GM12878 (cell line): ENCODE data around the gene PMEL. TPM values are rescaled to one million over a fixed set of nuclear protein-coding genes. Genes with fewer than 3 reads are reported as not detected.

ENCODE experiments used
- ATAC-seq: fragments of 200-7000 bp; cut with Tn5 transposase; 3 replicates; pipeline ENCODE4 v1.9.1; 2020; ENCODE audit warnings: mild to moderate bottlenecking, moderate library complexity
- BruUV-seq: library from RNA; stranded (reverse); fragments of 400-500 nt; replicated peaks from 2 replicates; lab custom pipeline; 2021; lab: Mats Ljungman, UMichigan
- CTCF ChIA-PET: fragments of 300-600 bp; sonication (Branson Sonifier 250); formaldehyde crosslinking; extraction: SDS; loops from one replicate; lab custom pipeline; 2021; ENCODE audit warnings: inconsistent platforms; lab: Yijun Ruan, JAX
- POLR2A ChIA-PET: fragments of 350-600 bp; formaldehyde crosslinking; extraction: SDS; loops from one replicate; lab custom pipeline; 2021; ENCODE audit warnings: inconsistent platforms; lab: Charles Lee
- RAD21 ChIA-PET: fragments of 300-600 bp; sonication (Branson Sonifier 250); formaldehyde crosslinking; loops from one replicate; lab custom pipeline; 2023; ENCODE audit warnings: antibody characterized with exemption; ENCODE audit not compliant: unreplicated experiment; lab: Charles Lee
- SMC1A ChIA-PET: fragments of 300-600 bp; sonication (Branson Sonifier 250); formaldehyde crosslinking; loops from one replicate; lab custom pipeline; 2023; ENCODE audit not compliant: unreplicated experiment, uncharacterized antibody; lab: Charles Lee
- DNase-seq: peaks from one replicate; pipeline ENCODE4 v3.0.0-alpha.2; 2011; ENCODE audit warnings: low read depth, low spot score
- FAIRE-seq: peaks from 3 replicates; lab custom pipeline; 2011; peaks lifted over from hg19 to GRCh38; lab: Jason Lieb, UNC
- H2AFZ ChIP-seq: 2 replicates; pipeline ENCODE4 v1.6.0; 2011; ENCODE audit warnings: low read depth, low read length, control low read depth; ENCODE audit not compliant: control insufficient read depth
- H3K27ac ChIP-seq: 2 replicates; pipeline ENCODE4 v1.5.1; 2011; ENCODE audit warnings: control low read depth; ENCODE audit not compliant: control insufficient read depth, insufficient read depth
- H3K27me3 ChIP-seq, 2 experiments: replicated peaks in 1 of 2; 2 replicates each; pipeline versions ENCODE4 v1.6.0 to v1.6.1; 2011; ENCODE audit warnings: low read length in 1 of 2; ENCODE audit not compliant: control insufficient read depth in 2 of 2, insufficient read depth in 2 of 2
- H3K36me3 ChIP-seq, 2 experiments: 2 replicates each; pipeline ENCODE4 v1.5.1; 2011; ENCODE audit warnings: low read length in 1 of 2; ENCODE audit not compliant: control insufficient read depth in 2 of 2, insufficient read depth in 2 of 2
- H3K4me1 ChIP-seq: 2 replicates; pipeline ENCODE4 v1.6.1; 2011; ENCODE audit warnings: mild to moderate bottlenecking, low read length, moderate library complexity, mixed read lengths; ENCODE audit not compliant: control insufficient read depth, insufficient read depth
- H3K4me2 ChIP-seq: 2 replicates; pipeline ENCODE4 v1.6.0; 2011; ENCODE audit warnings: control low read depth; ENCODE audit not compliant: control insufficient read depth, insufficient read depth
- H3K4me3 ChIP-seq: fragments of 200-600 bp; sonication (generic); 2 replicates; pipeline ENCODE4 v1.5.1; 2016
- H3K79me2 ChIP-seq: 2 replicates; pipeline ENCODE4 v1.6.0; 2011; ENCODE audit warnings: low read length; ENCODE audit not compliant: control insufficient read depth, insufficient read depth
- H3K9ac ChIP-seq: 2 replicates; pipeline ENCODE4 v1.8.0; 2011; ENCODE audit warnings: low read length, control low read depth, mixed read lengths; ENCODE audit not compliant: control insufficient read depth, insufficient read depth
- H3K9me3 ChIP-seq: replicated peaks from 3 replicates; pipeline ENCODE4 v1.5.1; 2011; ENCODE audit warnings: mild to moderate bottlenecking, low read length; ENCODE audit not compliant: control insufficient read depth, insufficient read depth
- H4K20me1 ChIP-seq: 2 replicates; pipeline ENCODE4 v1.6.0; 2011; ENCODE audit not compliant: control insufficient read depth, insufficient read depth
- ATF7 ChIP-seq: fragments of 450-650 bp; IDR thresholded peaks from 2 replicates; pipeline ENCODE4 v1.6.1; 2016; ENCODE audit warnings: low read depth, mild to moderate bottlenecking
- BCL11A ChIP-seq: IDR thresholded peaks from 2 replicates; pipeline ENCODE4 v1.6.1; 2011; ENCODE audit warnings: low read depth, low read length
- BMI1 ChIP-seq: fragments of 450-650 bp; IDR thresholded peaks from 2 replicates; pipeline ENCODE4 v1.6.1; 2016; ENCODE audit warnings: mild to moderate bottlenecking, moderate library complexity, borderline replicate concordance
- CREM ChIP-seq: IDR thresholded peaks from 2 replicates; pipeline ENCODE4 v1.6.1; 2014; ENCODE audit warnings: antibody characterized with exemption, low read depth
- EGR1 ChIP-seq, 2 experiments: IDR thresholded peaks; 1 replicate in 1 of 2; 2 replicates in 1 of 2; pipeline ENCODE4 v1.6.1; 2011 to 2012; ENCODE audit warnings: low read depth in 2 of 2, low read length in 2 of 2, borderline replicate concordance in 1 of 2, mild to moderate bottlenecking in 1 of 2, moderate library complexity in 1 of 2
- ETV6 ChIP-seq, 2 experiments: fragments of 450-650 bp in 1 of 2; IDR thresholded peaks in 1 of 2; conservative IDR thresholded peaks in 1 of 2; 2 replicates each; pipeline ENCODE4 v1.6.1; 2014; ENCODE audit warnings: antibody characterized with exemption in 1 of 2, borderline replicate concordance in 1 of 2, low read depth in 1 of 2, mild to moderate bottlenecking in 1 of 2, moderate library complexity in 1 of 2
- MLLT1 ChIP-seq: fragments of 450-650 bp; IDR thresholded peaks from 2 replicates; pipeline ENCODE4 v1.6.1; 2016; ENCODE audit warnings: mild to moderate bottlenecking
- MTA2 ChIP-seq: fragments of 450-650 bp; IDR thresholded peaks from 2 replicates; pipeline ENCODE4 v1.6.1; 2016; ENCODE audit warnings: low read depth, mild to moderate bottlenecking, moderate library complexity
- NBN ChIP-seq: fragments of 450-650 bp; IDR thresholded peaks from 2 replicates; pipeline ENCODE4 v1.6.1; 2016
- RCOR1 ChIP-seq: conservative IDR thresholded peaks from 2 replicates; pipeline ENCODE4 v1.6.1; 2012; ENCODE audit warnings: low read depth, low read length, improper control_type of control experiment
- RELB ChIP-seq: fragments of 450-650 bp; IDR thresholded peaks from 2 replicates; pipeline ENCODE4 v1.6.1; 2017; ENCODE audit warnings: low read depth, mild to moderate bottlenecking, moderate library complexity
- RUNX3 ChIP-seq: IDR thresholded peaks from 2 replicates; pipeline ENCODE4 v1.6.1; 2012; ENCODE audit warnings: low read length, inconsistent platforms
- SKIL ChIP-seq: fragments of 450-650 bp; IDR thresholded peaks from 2 replicates; pipeline ENCODE4 v1.6.1; 2017; ENCODE audit warnings: mild to moderate bottlenecking, low read depth, inconsistent platforms; ENCODE audit not compliant: poor library complexity, severe bottlenecking
- SMC3 ChIP-seq: IDR thresholded peaks from 2 replicates; pipeline ENCODE4 v1.6.1; 2011; ENCODE audit warnings: low read length, improper control_type of control experiment, borderline replicate concordance
- SP1 ChIP-seq: IDR thresholded peaks from one replicate; pipeline ENCODE4 v1.6.1; 2011; ENCODE audit warnings: low read depth, low read length
- TCF12 ChIP-seq: IDR thresholded peaks from 2 replicates; pipeline ENCODE4 v1.6.1; 2011; ENCODE audit warnings: low read depth, mild to moderate bottlenecking, low read length
- USF2 ChIP-seq: IDR thresholded peaks from 2 replicates; pipeline ENCODE4 v1.6.1; 2011; ENCODE audit warnings: low read depth, low read length, improper control_type of control experiment, borderline replicate concordance
- WRNIP1 ChIP-seq: IDR thresholded peaks from 2 replicates; pipeline ENCODE4 v1.6.1; 2011; ENCODE audit warnings: low read depth, low read length, improper control_type of control experiment, borderline replicate concordance
- WGBS: methylation state at CpG from one replicate; pipeline ENCODE4 v1.1.6; 2016; ENCODE audit warnings: low lambda C conversion rate; ENCODE audit not compliant: insufficient replicate concordance, insufficient coverage; ENCODE audit errors: missing lambda C conversion rate; 5-methylcytosine and 5-hydroxymethylcytosine counted together
- in situ Hi-C: fragments of 300-500 bp; cut with MboI; formaldehyde crosslinking; loops from 9 replicates; pipeline ENCODE4 v1.14.3; 2018; ENCODE audit warnings: mixed read lengths
- intact Hi-C: fragments of 100-400 bp; cut with micrococcal nuclease; formaldehyde crosslinking; loops from one replicate; pipeline ENCODE4 v1.14.2; 2022; ENCODE audit not compliant: unreplicated experiment
- polyA plus RNA-seq, 11 experiments: library from polyadenylated mRNA; depleted of rRNA in 4 of 11; unstranded in 6 of 11; stranded (reverse) in 5 of 11; fragments of >200 nt; fragmentation: Nextera tagmentation in 4 of 11; fragmentation: Illumina TruSeq in 1 of 11; extraction: Ambion mirVana in 4 of 11; extraction: Trizol in 1 of 11; gene quantifications; 1 replicate in 1 of 11; 2 replicates in 10 of 11; pipeline versions ENCODE4 v1.2.1 to v1.2.3, GENCODE V29; 2011 to 2016; ENCODE audit warnings: inconsistent platforms in 2 of 11, missing spikeins in 2 of 11, low read depth in 1 of 11
- total RNA-seq, 4 experiments: library from RNA; depleted of rRNA in 3 of 4; stranded (reverse); fragments of >200 nt in 3 of 4; fragmentation: Illumina TruSeq in 1 of 4; extraction: Trizol in 1 of 4; gene quantifications; 2 replicates each; pipeline versions ENCODE4 v1.2.1 to v1.2.3, GENCODE V29; 2013 to 2021

PMEL gene
- total and polyA plus RNA-seq, 10 of the 15 experiments (the other 5 are each of a cell fraction or from before 2014, with no cell fraction given) = 0.32 to 1.6 (median 0.56) TPM

GRCh38 chr12:55932551-55932910, 33.3 kb downstream of the PMEL start:
- in situ Hi-C loops = no loop called here
- H3K4me2 ChIP-seq = peak overlapping the region; percentile 79
- SMC1A ChIA-PET = interaction anchor here (1.0 to 3.4 kb wide), 11 partner anchors 9 to 227 kb away, joined by 3 to 12 read pairs (median 4); partner anchors contain the start of genes ORMDL2, RAB5B and SARNP
- BruUV-seq = no TSS peak
- H3K27me3 ChIP-seq = no peaks in the 10 kb centered on the region
- peak overlapping the region; percentile 72 for H3K9ac ChIP-seq
- no peaks in the 10 kb centered on the region for H4K20me1 ChIP-seq
- FAIRE-seq = peak; percentile 7
- DNase-seq = no peak
- H3K27ac ChIP-seq = peak overlapping the region; percentile 83
- H3K4me3 ChIP-seq = peak overlapping the region; percentile 99
- POLR2A ChIA-PET = interaction anchor here (0.8 to 7.3 kb wide), 13 partner anchors 13 to 203 kb away, joined by 3 to 66 read pairs (median 4); partner anchors contain the start of genes CD63 and RAB5B
- RAD21 ChIA-PET = interaction anchor here (1.1 to 5.3 kb wide), 9 partner anchors 8 to 194 kb away, joined by 3 to 25 read pairs (median 10); partner anchors contain the start of genes ORMDL2, RAB5B, SARNP and SUOX
- CTCF ChIA-PET = interaction anchor here (1.1 to 4.5 kb wide), 9 partner anchors 7 to 203 kb away, joined by 3 to 37 read pairs (median 4); partner anchors contain the start of gene SUOX
- intact Hi-C loops = no loop called here
- H3K4me1 ChIP-seq = peaks cover 8% of the 10 kb centered on the region; the same call in 1 of the 2 replicates
- peaks cover 0 to 5% of the 10 kb centered on the region in 2 experiments; a peak in 2 of 4 replicates for H3K36me3 ChIP-seq
- 0% methylated on average over 4 of the region's 4 CpGs for WGBS
- no peaks in the 10 kb centered on the region for H3K9me3 ChIP-seq
- peaks cover 26% of the 10 kb centered on the region for H3K79me2 ChIP-seq
- ATAC-seq = peak; percentile 31
- peak overlapping the region; percentile 53 for H2AFZ ChIP-seq
- TF ChIP-seq ATF7 (peak; percentile 84), CREM (peak; percentile 89), WRNIP1 (0 out of 2 replicates have a peak, but pooled peaks have one; percentile 30), SKIL (peak; percentile 31), SMC3 (no peak), BCL11A (no peak), TCF12 (0 out of 2 replicates have a peak, but pooled peaks have one; percentile 18), ETV6 (conservative IDR thresholded peaks at IDR 0.05 in 1 of 2, IDR thresholded peaks at IDR 0.05 in 1 of 2; ENCODE audit: borderline replicate concordance in 1 of 2, low read depth in 1 of 2) (peak in 1 of 2 experiments; percentile 51; a peak in 1 of 4 replicates), RCOR1 (no peak), NBN (peak; percentile 96), RUNX3 (peak; percentile 45; the same call in 1 of the 2 replicates), RELB (peak; percentile 57; the same call in 1 of the 2 replicates), USF2 (no peak), BMI1 (peak; percentile 20; the same call in 1 of the 2 replicates), EGR1 (IDR thresholded peaks at IDR 0.05; ENCODE audit: borderline replicate concordance in 1 of 2, low read depth in 2 of 2, low read length in 2 of 2) (0 out of 3 replicates have a peak, but pooled peaks of 1 of the 2 experiments have one; percentile 10), SP1 (no peak), MTA2 (peak; percentile 55; the same call in 1 of the 2 replicates), MLLT1 (no peak)
